HepG2 (cell line): ENCODE data around the gene CCDC85A. TPM values are rescaled to one million over a fixed set of nuclear protein-coding genes. Genes with fewer than 3 reads are reported as not detected.

Source experiments
- CBX5 ChIP-seq: sonication (generic); formaldehyde crosslinking; IDR thresholded peaks from 2 replicates; pipeline ENCODE4 v1.4.0; 2020; ENCODE audit warnings: missing genetic modification reagents, borderline replicate concordance
- PLSCR1 ChIP-seq: sonication (generic); formaldehyde crosslinking; IDR thresholded peaks from 2 replicates; pipeline ENCODE4 v1.5.0; 2020; ENCODE audit warnings: missing genetic modification reagents, mild to moderate bottlenecking, borderline replicate concordance
- POLR2AphosphoS2 ChIP-seq: IDR thresholded peaks from 2 replicates; pipeline ENCODE4 v1.6.1; 2011; ENCODE audit warnings: low read depth, low read length, improper control_type of control experiment
- PRPF4 ChIP-seq: fragments of 200-400 bp; formaldehyde crosslinking; IDR thresholded peaks from 2 replicates; pipeline ENCODE4 v1.6.1; 2016; ENCODE audit warnings: low read length, low read depth; ENCODE audit not compliant: poor library complexity, severe bottlenecking
- THAP8 ChIP-seq: sonication (generic); formaldehyde crosslinking; IDR thresholded peaks from 2 replicates; pipeline ENCODE4 v1.5.1; 2020; ENCODE audit warnings: missing genetic modification reagents, mild to moderate bottlenecking, borderline replicate concordance
- ZKSCAN1 ChIP-seq: fragments of 150-350 bp; IDR thresholded peaks from 2 replicates; pipeline ENCODE4 v1.6.1; 2014; ENCODE audit warnings: low read length
- ZNF256 ChIP-seq: sonication (generic); formaldehyde crosslinking; conservative IDR thresholded peaks from 2 replicates; pipeline ENCODE4 v1.4.0; 2020; ENCODE audit warnings: missing genetic modification reagents
- ZNF343 ChIP-seq: sonication (generic); formaldehyde crosslinking; IDR thresholded peaks from 2 replicates; pipeline ENCODE4 v1.4.0; 2020; ENCODE audit warnings: mild to moderate bottlenecking, missing genetic modification reagents
- ZSCAN5A ChIP-seq: sonication (generic); formaldehyde crosslinking; IDR thresholded peaks from 2 replicates; pipeline ENCODE4 v1.8.0; 2022; ENCODE audit warnings: mild to moderate bottlenecking, missing genetic modification reagents, borderline replicate concordance
- polyA plus RNA-seq, 8 experiments: library from polyadenylated mRNA; depleted of rRNA in 3 of 8; stranded (reverse) in 7 of 8; unstranded in 1 of 8; fragments of >200 nt; fragmentation: Illumina TruSeq in 4 of 8; extraction: Trizol in 4 of 8; gene quantifications; 2 replicates each; pipeline versions ENCODE4 v1.2.1 to v1.2.3, GENCODE V29; 2011 to 2016; ENCODE audit warnings: low read depth in 4 of 8, missing spikeins in 1 of 8, mixed read lengths in 1 of 8; ENCODE audit not compliant: insufficient read depth in 1 of 8
- total RNA-seq, 5 experiments: library from RNA; depleted of rRNA; stranded (reverse); fragments of >200 nt; fragmentation: Illumina TruSeq; extraction: Trizol; gene quantifications; 2 replicates each; pipeline ENCODE4 v1.2.3, GENCODE V29; 2016; ENCODE audit warnings: low read depth in 1 of 5
- TF ChIP-seq, protein P1 (sequence below): sonication (generic); formaldehyde crosslinking; IDR thresholded peaks from 2 replicates; pipeline ENCODE4 v1.4.0; 2020; ENCODE audit warnings: missing genetic modification reagents

CCDC85A gene
- total and polyA plus RNA-seq, 2 of the 13 experiments (the other 11 are each of a cell fraction or from before 2014, with no cell fraction given): not detected

- TF ChIP-seq, protein P1, sequence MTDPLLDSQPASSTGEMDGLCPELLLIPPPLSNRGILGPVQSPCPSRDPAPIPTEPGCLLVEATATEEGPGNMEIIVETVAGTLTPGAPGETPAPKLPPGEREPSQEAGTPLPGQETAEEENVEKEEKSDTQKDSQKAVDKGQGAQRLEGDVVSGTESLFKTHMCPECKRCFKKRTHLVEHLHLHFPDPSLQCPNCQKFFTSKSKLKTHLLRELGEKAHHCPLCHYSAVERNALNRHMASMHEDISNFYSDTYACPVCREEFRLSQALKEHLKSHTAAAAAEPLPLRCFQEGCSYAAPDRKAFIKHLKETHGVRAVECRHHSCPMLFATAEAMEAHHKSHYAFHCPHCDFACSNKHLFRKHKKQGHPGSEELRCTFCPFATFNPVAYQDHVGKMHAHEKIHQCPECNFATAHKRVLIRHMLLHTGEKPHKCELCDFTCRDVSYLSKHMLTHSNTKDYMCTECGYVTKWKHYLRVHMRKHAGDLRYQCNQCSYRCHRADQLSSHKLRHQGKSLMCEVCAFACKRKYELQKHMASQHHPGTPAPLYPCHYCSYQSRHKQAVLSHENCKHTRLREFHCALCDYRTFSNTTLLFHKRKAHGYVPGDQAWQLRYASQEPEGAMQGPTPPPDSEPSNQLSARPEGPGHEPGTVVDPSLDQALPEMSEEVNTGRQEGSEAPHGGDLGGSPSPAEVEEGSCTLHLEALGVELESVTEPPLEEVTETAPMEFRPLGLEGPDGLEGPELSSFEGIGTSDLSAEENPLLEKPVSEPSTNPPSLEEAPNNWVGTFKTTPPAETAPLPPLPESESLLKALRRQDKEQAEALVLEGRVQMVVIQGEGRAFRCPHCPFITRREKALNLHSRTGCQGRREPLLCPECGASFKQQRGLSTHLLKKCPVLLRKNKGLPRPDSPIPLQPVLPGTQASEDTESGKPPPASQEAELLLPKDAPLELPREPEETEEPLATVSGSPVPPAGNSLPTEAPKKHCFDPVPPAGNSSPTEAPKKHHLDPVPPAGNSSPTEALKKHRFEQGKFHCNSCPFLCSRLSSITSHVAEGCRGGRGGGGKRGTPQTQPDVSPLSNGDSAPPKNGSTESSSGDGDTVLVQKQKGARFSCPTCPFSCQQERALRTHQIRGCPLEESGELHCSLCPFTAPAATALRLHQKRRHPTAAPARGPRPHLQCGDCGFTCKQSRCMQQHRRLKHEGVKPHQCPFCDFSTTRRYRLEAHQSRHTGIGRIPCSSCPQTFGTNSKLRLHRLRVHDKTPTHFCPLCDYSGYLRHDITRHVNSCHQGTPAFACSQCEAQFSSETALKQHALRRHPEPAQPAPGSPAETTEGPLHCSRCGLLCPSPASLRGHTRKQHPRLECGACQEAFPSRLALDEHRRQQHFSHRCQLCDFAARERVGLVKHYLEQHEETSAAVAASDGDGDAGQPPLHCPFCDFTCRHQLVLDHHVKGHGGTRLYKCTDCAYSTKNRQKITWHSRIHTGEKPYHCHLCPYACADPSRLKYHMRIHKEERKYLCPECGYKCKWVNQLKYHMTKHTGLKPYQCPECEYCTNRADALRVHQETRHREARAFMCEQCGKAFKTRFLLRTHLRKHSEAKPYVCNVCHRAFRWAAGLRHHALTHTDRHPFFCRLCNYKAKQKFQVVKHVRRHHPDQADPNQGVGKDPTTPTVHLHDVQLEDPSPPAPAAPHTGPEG (CRISPR knock-in tag): no peak
- TF ChIP-seq POLR2AphosphoS2: no peak
- TF ChIP-seq CBX5: no peak
- no peak for TF ChIP-seq ZNF256 (CRISPR knock-in tag)
- TF ChIP-seq THAP8 (CRISPR knock-in tag): no peak
- TF ChIP-seq PRPF4: no peak
- TF ChIP-seq ZSCAN5A (CRISPR knock-in tag): no peak
- TF ChIP-seq ZKSCAN1: no peak
- no peak for TF ChIP-seq ZNF343 (CRISPR knock-in tag)
- no peak for TF ChIP-seq PLSCR1 (CRISPR knock-in tag)
These were observed 193.2 kb downstream of the CCDC85A start (continued) for GRCh38 chr2:56376699-56377665.
